ENCODE measurements around the gene RHOG. TPM values are rescaled to one million over a fixed set of nuclear protein-coding genes. Genes with fewer than 3 reads are reported as not detected.
A peak's percentile ranks its signal among the peaks of the same experiment; 100 is the strongest.

RHOG gene
- total and polyA plus RNA-seq, 9 of the 15 experiments (the other 6 are each of a cell fraction or from before 2014, with no cell fraction given): 22.6 to 162 (median 80.3) TPM

DNA sequence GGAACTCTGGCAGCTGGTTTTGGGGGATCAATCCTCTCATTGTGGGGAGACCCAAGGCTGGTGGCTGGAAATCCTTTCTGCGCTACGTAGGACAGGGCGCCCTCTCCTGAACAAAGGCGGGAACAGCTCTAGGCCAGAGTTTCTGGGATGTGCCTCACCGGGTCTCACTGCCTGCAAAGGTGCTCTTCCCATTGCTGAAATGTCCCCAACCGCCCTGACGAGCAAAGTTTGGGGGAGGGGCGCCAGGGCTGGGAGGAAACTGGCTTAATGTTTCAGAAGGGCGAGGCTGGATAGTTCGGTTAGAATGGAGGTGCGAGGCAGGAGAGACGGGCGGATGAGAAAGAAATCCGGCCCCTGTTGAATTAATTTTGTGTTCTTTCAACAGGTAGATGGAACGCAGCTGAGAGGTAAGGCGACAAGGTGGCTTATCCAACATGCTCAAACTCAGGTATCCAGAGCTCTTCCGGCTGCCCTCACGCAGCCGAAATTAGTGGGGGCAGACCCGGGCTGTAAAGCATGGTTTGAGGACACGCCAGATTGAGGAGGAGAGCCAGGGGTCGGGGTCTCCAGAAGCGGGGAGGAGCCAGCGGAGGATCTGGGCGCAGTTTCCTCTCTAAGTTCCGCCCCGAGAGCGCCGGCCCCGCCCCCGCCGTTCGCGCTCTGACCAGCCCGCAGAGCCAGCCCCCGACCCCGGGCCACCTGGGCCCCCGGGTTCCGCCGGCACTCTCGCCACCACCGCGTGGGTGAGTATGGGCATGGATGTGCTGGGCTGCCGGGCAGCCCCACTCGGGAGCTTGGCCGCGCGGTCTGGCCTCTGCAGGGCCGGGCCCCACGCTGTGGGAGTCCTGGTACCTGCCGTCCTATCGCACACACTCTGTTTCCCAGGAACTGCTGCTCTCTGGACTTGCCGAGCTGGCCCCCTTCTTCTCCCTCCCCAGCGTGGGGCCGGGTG, 32.6 kb downstream of the RHOG start, which contains the start of gene PGAP2:
TSS of gene PGAP2 (plus strand) at position 652 of the 952 bp plus-strand sequence. CDS start 2,700 bp downstream, outside the sequence.
- under 1% methylated on average over 41 of the region's 55 CpGs for WGBS (ENCODE audit: insufficient coverage, low coverage, missing lambda C conversion rate)
- ATAC-seq (peak; percentile 91), FAIRE-seq (peak; percentile 85), DNase-seq (ENCODE audit: extremely low read depth in 1 of 4, low spot score in 3 of 4) (peak; percentile 85 to 88 (median 88))
- ChIA-PET POLR2A (interaction anchor here (0.7 to 2.7 kb wide), 13 partner anchors 9 to 256 kb away, joined by 3 to 22 read pairs (median 4); partner anchors contain the start of genes NUP98 and RHOG), CTCF (ENCODE audit: low intra/inter-chr PET ratio) (interaction anchor here (0.6 to 1.4 kb wide), 3 partner anchors 11 to 340 kb away, joined by 3 to 5 read pairs (median 4); partner anchors contain the start of gene NUP98)
- BruUV-seq (replicated peaks): no TSS peak
- Histone ChIP-seq H3K9ac (ENCODE audit: insufficient read depth in 1 of 2, low read depth in 2 of 2, low read length in 2 of 2) (peak within 1 kb of the TSS; percentile 61 to 95), H3K27me3 (ENCODE audit: control insufficient read depth in 2 of 2, insufficient read depth in 2 of 2, low read length in 2 of 2) (no peaks in the 10 kb centered on the region), H3K9me1 (ENCODE audit: control insufficient read depth, insufficient read depth, low read length) (no peaks in the 10 kb centered on the region), H3K79me2 (ENCODE audit: control insufficient read depth, insufficient read depth, low read length) (peaks cover 6% of the 10 kb centered on the region), H4K20me1 (replicated peaks; ENCODE audit: control insufficient read depth, insufficient read depth, low read length) (no peaks in the 10 kb centered on the region), H3K4me3 (peak within 1 kb of the TSS; percentile 56), H3K36me3 (ENCODE audit: control insufficient read depth, insufficient read depth, low read length) (peaks cover 11% of the 10 kb centered on the region), H3K4me1 (replicated peaks in 1 of 2; ENCODE audit: control insufficient read depth in 2 of 2, insufficient read depth in 2 of 2, low read length in 2 of 2) (peaks cover 7 to 19% of the 10 kb centered on the region in 2 experiments; a peak in 3 of 5 replicates), H3K4me2 (ENCODE audit: insufficient read depth, low read length) (peak within 1 kb of the TSS; percentile 86), H2AFZ (ENCODE audit: low read depth, low read length) (peak within 1 kb of the TSS; percentile 97), H3K9me3 (replicated peaks; ENCODE audit: control insufficient read depth, insufficient read depth, low read depth, low read length) (no peaks in the 10 kb centered on the region), H3K27ac (ENCODE audit: extremely low read depth, low read depth, low read length) (peak within 1 kb of the TSS; percentile 75)
- intact Hi-C loops (cut with micrococcal nuclease): no loop called here
- in situ Hi-C loops (cut with MboI): loop anchor here (25.0 kb wide), 1 partner anchor 346 kb away; no protein-coding TSS in a partner anchor
- TF ChIP-seq ZNF121 (CRISPR knock-in tag; conservative IDR thresholded peaks at IDR 0.05) (no peak), SNRNP70 (optimal IDR thresholded peaks at IDR 0.05; ENCODE audit: low read depth, low read length) (no peak), SRSF1 (IDR thresholded peaks at IDR 0.05; ENCODE audit: low read depth, low read length) (no peak), CUX1 (CRISPR knock-in tag; IDR thresholded peaks at IDR 0.05) (no peak), COPS2 (conservative IDR thresholded peaks at IDR 0.05) (no peak), TFAM (CRISPR knock-in tag; conservative IDR thresholded peaks at IDR 0.05) (no peak), SOX6 (IDR thresholded peaks at IDR 0.05) (peak; percentile 42; the same call in 1 of the 2 replicates), ETV1 (tag; conservative IDR thresholded peaks at IDR 0.05; ENCODE audit: low read depth) (0 out of 2 replicates have a peak, but pooled peaks have one; percentile 27), BRF2 (IDR thresholded peaks at IDR 0.05; ENCODE audit: borderline replicate concordance, insufficient read depth, insufficient read length) (no peak), ZBTB1 (CRISPR knock-in tag; IDR thresholded peaks at IDR 0.05; ENCODE audit: borderline replicate concordance, low read depth) (no peak), DNMT1 (IDR thresholded peaks at IDR 0.05) (no peak)
- TF ChIP-seq, protein P1, sequence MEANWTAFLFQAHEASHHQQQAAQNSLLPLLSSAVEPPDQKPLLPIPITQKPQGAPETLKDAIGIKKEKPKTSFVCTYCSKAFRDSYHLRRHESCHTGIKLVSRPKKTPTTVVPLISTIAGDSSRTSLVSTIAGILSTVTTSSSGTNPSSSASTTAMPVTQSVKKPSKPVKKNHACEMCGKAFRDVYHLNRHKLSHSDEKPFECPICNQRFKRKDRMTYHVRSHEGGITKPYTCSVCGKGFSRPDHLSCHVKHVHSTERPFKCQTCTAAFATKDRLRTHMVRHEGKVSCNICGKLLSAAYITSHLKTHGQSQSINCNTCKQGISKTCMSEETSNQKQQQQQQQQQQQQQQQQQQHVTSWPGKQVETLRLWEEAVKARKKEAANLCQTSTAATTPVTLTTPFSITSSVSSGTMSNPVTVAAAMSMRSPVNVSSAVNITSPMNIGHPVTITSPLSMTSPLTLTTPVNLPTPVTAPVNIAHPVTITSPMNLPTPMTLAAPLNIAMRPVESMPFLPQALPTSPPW (CRISPR knock-in tag; IDR thresholded peaks at IDR 0.05): peak; percentile 41

All from K562 (cell line).